ENCODE measurements around the gene TMEFF1. TPM values are rescaled to one million over a fixed set of nuclear protein-coding genes. Genes with fewer than 3 reads are reported as not detected.
"Not testable (repeated sequence)": the region's sequence is repeated elsewhere in the genome, so short reads cannot be mapped to it uniquely, and the experiment has no call there.

Gene TMEFF1
- total RNA-seq, 2 donors from 2014 or later: 0.50 TPM; not detected in 1

DNA sequence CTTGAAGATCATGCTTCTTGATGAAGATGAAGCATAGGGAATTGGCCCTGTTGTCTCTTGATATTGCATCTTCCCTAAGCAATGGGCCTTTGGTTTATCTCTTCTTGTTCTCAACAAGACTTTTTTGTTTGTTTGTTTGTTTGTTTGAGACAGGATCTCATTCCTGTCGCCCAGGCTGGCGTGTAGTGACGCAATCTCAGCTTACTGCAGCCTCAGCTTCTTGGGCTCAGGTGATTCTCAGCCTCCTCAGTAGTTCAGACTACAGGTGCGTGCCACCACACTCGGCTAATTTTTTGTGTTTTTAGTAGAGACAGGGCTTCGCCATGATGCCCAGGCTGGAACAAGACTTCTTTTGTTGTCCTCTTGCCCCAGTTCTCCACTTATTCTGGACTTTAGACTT lies 5.2 kb downstream of the TMEFF1 start:
- no peak for ATAC-seq
- intact Hi-C loops (cut with DNase I, micrococcal nuclease): no loop called here
- DNase-seq: no peak

GRCh38 chr9:100479820-100480219 lies 6.9 kb downstream of the TMEFF1 start:
- ATAC-seq (no peak), DNase-seq (no peak)
- intact Hi-C loops (cut with DNase I, micrococcal nuclease): no loop called here

DNA sequence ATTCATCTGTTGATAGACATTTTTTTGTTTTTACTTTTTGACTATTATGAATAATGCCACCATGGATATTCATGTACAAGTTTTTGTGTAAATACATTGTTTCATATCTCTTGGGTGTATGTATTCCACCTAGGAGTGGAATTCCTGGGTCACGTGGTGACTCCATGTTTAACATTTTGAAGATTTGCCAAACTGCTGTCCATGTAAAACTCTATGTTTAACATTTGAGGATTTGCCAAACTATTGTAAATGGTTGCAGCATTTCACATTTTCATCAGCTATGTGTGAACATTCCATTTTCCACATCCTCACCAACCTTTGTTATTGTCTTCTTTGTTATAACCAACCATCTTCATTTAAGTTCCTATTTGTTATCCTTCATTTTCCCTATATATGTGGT lies 12.2 kb downstream of the TMEFF1 start:
- ATAC-seq: no peak
- no peak for DNase-seq
- intact Hi-C loops (cut with DNase I, micrococcal nuclease): no loop called here

DNA sequence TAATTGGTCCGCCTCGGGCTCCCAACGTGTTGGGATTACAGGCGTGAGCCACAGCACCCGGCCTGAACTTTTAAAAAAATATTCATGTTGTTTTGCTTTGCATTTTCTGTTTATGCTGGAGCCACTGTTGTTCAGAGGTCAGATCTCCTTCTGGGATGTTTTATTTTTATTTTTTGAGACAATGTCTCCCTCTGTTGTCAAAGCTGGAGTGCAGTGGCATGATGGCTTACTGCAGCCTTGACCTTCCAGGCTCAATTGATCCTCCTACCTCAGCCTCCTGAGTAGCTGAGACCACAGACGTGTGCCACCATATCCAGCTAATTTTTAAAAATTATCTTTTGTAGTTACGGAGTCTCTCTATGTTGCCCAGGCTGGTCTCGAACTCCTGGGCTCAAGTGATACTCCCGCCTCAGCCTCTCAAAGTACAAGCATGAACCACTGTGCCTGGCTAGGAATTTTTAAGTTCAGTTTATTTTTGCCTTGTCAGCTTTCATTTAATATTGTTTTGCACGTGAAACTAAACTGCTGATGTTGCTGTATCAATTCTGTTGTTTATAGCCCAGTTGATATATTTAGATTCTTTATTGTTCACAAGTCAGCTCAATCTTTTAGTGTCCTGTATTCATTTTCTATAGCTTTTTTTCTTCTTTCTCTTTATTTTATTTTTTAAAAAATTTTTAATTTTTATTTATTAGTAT lies 13.7 kb downstream of the TMEFF1 start:
- intact Hi-C loops (cut with DNase I, micrococcal nuclease): no loop called here
- no peak for ATAC-seq
- DNase-seq: no peak

DNA sequence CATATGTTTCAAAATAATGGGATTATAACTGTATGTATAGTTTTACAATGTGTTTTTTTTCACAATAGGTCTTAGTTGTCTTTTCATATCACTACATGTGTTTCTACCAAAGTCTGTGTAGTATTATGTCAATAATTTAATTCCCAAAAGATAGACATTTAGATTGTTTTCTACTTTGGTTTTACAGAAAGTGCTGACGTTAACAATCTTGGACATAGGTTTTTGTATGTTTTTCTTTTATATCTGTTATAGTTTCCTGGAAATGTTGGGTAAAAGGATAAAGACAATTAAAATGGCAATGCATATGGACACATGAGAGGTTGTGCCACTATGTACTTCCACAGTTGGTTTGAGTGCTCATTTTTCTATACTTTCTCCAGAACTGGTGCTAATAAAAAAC lies 15.2 kb downstream of the TMEFF1 start:
- intact Hi-C loops (cut with DNase I, micrococcal nuclease): no loop called here
- ATAC-seq: no peak
- no peak for DNase-seq

GRCh38 chr9:100489836-100490235 lies 16.9 kb downstream of the TMEFF1 start:
- no peak for ATAC-seq
- no peak for DNase-seq
- intact Hi-C loops (cut with DNase I, micrococcal nuclease): no loop called here

DNA sequence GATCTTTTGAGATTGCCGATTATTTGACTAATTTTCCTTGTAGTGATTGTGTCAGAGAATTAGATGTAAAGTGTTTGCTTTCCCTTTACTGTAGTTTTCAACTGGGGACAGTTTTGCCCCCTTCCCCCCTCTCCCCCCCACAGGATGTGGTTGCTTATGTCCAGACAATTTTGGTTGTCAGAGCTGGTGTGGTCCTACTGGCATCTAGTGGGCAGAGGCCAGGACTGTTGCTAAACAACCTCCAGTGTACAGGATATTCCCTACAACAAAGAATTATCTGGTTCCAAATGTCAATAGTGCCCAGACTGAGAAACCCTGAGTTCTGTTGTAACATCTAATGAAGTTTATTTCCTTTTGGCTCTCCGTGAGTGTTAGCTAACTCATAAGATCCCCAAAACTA lies 20.0 kb downstream of the TMEFF1 start:
- no peak for ATAC-seq
- intact Hi-C loops (cut with DNase I, micrococcal nuclease): no loop called here
- DNase-seq: no peak

GRCh38 chr9:100498592-100498991 lies 25.6 kb downstream of the TMEFF1 start:
- no peak for ATAC-seq
- intact Hi-C loops (cut with DNase I, micrococcal nuclease): no loop called here
- no peak for DNase-seq

GRCh38 chr9:100499460-100499859 lies 26.5 kb downstream of the TMEFF1 start:
- ATAC-seq: no peak
- intact Hi-C loops (cut with DNase I, micrococcal nuclease): no loop called here
- DNase-seq: no peak

DNA sequence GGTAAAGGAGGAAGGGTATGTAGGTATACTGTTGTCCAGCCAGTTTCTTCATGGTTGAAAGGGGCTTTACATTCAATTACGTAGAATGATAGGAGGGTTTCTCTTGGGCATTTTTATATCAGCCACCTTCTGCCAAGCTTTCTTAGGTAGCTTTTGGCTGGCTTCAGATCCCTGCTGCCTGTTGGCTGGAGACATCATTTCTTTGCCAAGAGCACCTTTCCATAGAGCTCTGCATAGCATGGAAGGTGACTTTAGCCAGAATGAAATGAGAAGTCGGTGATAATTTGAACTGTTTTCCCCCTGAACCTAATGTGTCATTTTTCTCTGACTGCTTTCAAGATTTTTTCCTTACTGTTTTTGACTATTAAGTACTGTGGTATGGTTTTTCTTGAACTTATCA lies 26.9 kb downstream of the TMEFF1 start:
- intact Hi-C loops (cut with DNase I, micrococcal nuclease): no loop called here
- ATAC-seq (no peak), DNase-seq (no peak)

DNA sequence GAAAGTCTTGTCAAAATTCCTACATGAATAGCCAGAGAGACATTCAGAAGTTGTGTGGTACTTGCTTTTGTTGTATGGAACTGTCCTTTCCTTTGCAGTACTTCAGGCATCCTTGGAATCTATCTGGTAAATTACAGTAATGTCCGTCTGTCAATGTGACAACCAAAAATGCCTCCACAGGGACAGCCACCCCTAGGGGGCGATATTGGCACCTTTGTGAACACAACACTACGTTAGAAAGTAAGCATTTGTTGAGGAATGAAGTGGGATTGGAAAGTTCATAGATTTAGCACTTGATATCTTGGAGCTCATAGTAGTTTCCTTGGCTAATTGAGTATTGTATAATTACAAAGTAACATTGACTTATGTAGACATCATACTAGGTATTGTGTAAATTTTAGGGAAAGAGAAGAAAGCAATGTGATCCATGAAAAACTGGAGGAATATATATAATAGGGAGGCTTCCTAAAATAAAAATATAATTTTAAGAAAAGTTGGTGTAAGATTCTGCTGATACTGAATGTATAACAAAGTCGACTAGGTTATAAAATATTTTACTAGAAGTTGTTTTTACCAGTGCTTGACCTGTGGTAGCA lies 32.7 kb downstream of the TMEFF1 start:
- ATAC-seq (no peak), DNase-seq (peak; percentile 33 to 83)
- intact Hi-C loops (cut with DNase I, micrococcal nuclease): no loop called here

- ATAC-seq; intact Hi-C loops (cut with DNase I, micrococcal nuclease); DNase-seq: not testable (repeated sequence)
Measured at GRCh38 chr9:100507350-100507749, 34.4 kb downstream of the TMEFF1 start.

DNA sequence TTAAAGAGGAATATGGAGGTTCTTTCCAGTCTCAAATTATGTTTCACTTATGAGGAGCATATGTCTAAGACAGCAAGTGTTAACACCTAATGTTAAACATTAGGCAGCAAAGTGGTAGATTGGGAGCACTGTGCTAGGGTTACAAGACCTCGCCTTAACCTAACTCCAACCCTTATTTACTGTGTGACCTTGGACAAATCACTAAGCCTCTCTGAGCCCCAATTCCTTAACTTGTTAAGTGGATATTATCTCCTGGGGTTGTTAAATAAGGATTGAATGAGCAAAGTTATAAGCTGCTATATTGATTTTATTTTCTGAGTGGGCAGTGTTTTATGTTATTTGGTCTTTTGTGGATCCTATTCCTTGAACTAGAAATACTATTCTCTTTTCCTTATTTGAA lies 38.3 kb downstream of the TMEFF1 start:
- intact Hi-C loops (cut with DNase I, micrococcal nuclease): no loop called here
- ATAC-seq (no peak), DNase-seq (no peak)

DNA sequence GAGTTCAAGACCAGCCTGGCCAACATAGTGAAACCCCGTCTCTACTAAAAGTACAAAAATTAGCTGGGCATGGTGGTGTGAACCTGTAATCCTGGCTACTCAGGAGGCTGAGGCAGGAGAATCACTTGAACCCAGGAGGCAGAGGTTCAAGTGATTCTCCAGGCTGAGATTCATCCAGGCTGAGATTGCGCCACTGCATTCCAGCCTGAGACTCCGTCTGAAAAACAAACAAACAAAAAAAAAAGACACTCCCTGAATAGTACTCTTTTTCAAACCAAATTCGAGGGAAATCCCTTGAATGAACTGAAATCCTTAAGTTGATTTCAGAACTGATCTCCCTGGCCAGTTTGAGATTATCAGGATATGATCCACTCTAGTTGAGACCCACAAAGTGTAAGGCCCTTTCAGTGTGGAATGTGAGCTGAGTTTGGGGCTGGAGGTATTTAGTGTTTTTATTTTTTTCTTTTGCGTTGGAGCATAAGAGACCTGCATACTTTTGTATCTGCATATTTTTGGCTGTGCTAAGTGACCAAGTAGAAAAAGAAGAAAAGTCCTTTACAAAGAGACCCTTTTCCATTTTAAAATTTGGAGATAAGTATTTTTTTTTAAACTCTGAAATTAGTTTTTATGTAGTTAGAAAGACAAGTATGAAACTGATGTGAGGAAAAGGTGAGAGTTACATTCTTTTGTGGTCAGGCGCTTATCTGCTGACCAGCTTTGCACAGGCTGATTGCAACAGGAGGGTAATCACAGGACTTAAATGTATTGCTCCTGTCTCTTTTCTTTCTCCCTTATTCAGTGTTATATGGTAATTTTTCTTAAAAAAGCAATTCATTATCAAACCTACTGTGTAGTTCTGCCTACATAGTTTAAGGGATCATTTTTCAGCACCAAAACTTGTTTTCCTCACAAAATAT lies 42.9 kb downstream of the TMEFF1 start:
- intact Hi-C loops (cut with DNase I, micrococcal nuclease): no loop called here
- no peak for ATAC-seq

DNA sequence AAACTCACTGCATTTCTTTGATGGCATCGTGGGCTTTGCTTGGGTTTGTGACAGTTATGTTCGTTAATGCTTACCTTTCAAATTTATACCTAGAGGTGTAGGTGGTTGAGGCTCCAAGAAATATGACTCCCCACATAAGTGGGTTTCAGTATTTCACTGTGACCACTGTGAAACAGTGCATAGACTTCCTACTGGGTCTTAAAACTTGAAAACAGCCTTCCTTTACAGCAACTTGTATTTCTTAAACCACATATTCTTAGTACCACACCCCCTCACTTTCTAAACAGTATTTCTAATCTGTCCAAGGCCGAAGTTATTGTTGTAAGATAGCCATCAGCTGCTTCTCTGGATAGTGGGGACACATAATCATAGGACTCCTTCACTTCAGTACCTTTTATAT lies 48.3 kb downstream of the TMEFF1 start:
- intact Hi-C loops (cut with DNase I, micrococcal nuclease): no loop called here
- no peak for DNase-seq
- ATAC-seq: no peak

More for the DNA sequence above, 42.9 kb downstream of the TMEFF1 start:
- no peak for DNase-seq

- no peak for ATAC-seq
- no peak for DNase-seq
- intact Hi-C loops (cut with DNase I, micrococcal nuclease): no loop called here
Measured at GRCh38 chr9:100525563-100525962, 52.6 kb downstream of the TMEFF1 start.

- DNase-seq; intact Hi-C loops (cut with DNase I, micrococcal nuclease); ATAC-seq: not testable (repeated sequence)
Measured at GRCh38 chr9:100527180-100527794, 54.3 kb downstream of the TMEFF1 start.

GRCh38 chr9:100534401-100534800 lies 61.5 kb downstream of the TMEFF1 start:
- ATAC-seq: no peak
- no peak for DNase-seq
- intact Hi-C loops (cut with DNase I, micrococcal nuclease): no loop called here

DNA sequence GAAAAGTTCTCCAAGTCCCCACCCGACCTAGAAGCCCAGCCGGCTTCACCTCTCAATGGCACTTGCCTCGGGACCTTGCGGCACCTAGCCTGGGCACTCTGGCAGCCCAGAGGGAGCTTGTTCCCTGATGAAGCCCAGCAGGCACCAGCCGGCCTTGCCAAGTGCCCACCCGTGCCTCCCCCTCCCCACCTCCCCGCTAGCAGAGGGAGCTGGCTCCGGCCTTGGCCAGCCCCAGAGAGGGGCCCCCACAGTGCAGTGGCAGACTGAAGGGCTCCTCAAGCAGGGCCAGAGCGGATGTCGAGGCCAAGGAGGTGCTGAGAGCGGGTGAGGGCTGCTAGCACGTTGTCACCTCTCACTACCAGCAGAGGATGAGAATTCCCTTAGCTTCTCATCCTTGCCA lies 67.4 kb downstream of the TMEFF1 start:
- intact Hi-C loops (cut with DNase I, micrococcal nuclease): no loop called here
- DNase-seq (no peak), ATAC-seq (no peak)
